HG03064 (cell line): ENCODE results near the gene ENTPD2.

Experiments used
- ATAC-seq: cut with Tn5 transposase; IDR thresholded peaks from one replicate; pipeline ENCODE4 v1.9.1; 2021; ENCODE audit warnings: low read depth; ENCODE audit not compliant: unreplicated experiment

Gene ENTPD2

DNA sequence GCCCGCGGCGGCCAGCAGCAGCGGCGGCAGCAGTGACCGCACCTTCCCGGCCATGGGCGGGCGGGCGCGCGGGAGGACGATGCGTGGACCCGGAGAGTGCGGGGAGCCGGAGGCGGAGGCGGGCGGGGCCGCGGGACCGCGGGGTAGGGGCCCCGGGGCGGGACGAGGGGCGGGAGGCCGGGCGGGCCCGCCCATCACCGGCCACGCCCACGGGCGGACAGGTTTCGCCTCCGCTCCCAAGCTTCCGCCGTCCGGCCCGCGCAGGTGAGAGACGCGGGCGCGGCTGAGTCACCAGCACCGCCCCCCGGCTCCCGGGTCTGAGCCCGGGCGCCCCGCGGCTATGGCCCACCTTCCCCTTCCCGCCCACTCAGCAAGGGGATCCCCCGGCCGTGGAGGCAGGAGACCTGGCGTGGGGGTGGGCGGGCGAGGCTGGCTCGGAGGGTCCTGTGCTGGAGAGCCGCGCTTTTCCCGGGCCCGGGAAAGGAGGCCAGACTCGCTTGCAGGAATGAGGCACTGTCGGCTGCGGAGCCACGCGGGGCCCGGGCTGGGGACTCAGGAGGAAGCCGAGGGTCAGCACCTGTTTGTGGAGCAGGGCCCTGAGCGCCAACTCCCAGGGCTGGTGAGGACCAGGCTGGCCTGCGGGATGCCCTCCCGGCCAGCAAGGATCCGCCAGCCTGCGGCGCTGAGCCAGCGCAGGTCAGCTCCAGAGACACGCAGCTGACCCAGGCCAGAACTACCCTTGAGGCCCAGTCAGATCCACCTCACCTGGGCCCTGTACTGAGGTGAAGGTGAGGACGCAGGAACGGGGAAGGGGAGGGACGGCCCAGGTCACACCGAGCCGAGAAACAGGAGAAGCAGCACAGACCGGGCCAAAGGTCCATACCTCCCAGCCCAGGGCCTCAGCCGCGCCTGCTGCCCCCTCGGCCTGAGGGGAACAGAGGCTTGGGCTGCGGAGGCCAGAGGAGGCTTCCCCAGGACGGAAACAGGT lies at the start of gene ENTPD2:
Gene ENTPD2, minus strand, starts transcription at position 118 of the 988 bp plus-strand sequence. Its CDS starts 64 bp downstream, at position 54.
- no peak for ATAC-seq

DNA sequence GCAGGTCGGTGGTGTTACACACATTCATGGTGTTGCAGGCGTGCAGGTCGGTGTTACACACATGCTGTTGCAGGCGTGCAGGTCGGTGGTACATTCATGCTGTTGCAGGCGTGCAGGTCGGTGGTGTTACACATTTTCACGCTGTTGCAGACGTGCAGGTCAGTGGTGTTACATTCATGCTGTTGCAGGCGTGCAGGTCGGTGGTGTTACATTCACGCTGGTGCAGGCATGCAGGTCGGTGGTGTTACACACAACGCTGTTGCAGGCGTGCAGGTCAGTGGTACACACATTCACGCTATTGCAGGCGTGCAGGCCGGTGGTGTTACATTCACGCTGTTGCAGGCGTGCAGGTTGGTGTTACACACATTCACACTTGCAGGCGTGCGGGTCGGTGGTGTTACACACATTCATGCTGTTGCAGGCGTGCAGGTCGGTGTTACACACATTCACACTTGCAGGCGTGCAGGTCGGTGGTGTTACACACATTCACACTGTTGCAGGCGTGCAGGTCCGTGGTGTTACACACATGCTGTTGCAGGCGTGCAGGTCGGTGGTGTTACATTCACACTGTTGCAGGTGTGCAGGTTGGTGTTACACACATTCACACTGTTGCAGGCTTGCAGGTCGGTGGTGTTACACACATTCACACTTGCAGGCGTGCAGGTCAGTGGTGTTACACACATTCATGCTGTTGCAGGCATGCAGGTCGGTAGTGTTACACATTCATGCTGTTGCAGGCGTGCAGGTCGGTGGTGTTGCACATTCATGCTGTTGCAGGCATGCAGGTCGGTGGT lies 49.5 kb upstream of the ENTPD2 start:
- no peak for ATAC-seq

DNA sequence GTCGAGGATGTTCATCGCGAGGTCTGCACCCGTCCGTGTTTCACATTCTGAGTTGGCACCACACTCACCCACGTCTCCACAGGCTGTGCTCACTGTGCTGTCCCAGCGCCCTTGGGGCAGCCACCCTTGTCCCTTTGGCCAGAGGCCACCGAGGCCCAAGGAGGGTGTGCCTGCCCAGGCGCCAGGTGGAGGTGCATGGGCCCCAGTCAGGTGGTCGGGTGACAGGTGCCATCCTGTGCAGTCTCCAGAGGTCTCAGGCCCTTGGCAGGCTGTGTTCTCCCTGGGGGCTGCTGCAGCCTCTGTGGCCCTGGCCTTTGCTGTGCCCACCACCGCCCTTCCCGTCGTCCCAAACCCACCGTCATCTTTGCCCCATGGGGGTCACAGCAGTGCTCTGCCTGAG lies 45.4 kb upstream of the ENTPD2 start:
- ATAC-seq, result no peak

DNA sequence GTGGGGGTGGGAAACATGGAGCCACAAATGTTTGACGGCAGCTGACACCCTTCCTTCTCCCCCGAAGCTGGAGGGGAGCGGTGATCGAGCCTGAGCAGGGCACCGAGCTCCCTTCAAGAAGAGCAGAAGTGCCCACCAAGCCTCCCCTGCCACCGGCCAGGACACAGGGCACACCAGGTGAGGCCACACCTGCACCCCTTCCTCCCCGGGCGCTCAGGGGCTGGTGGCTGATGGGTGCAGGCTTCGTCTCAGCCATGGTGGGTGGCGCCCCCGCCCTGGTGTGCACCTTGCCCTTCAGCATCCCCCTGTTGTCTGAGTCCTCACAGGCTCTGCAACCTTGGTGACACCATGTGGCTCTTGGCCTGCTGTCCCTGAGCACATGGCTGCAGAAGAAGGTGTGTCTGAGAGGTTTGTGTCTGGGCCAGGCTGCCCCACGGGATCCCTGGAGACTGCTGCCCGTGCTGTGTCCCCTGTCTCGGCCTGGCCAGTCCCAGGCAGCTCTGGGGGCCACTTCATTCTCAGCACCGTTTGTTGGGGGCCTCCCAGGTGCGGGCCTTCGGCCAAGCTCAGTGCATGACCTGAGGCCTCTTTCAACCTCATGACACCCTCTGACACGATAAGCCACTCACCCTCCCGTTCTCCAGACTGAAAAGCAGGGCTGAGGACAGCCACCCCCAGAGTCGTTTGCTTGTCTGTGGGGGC lies 44.1 kb upstream of the ENTPD2 start:
- no peak for ATAC-seq

DNA sequence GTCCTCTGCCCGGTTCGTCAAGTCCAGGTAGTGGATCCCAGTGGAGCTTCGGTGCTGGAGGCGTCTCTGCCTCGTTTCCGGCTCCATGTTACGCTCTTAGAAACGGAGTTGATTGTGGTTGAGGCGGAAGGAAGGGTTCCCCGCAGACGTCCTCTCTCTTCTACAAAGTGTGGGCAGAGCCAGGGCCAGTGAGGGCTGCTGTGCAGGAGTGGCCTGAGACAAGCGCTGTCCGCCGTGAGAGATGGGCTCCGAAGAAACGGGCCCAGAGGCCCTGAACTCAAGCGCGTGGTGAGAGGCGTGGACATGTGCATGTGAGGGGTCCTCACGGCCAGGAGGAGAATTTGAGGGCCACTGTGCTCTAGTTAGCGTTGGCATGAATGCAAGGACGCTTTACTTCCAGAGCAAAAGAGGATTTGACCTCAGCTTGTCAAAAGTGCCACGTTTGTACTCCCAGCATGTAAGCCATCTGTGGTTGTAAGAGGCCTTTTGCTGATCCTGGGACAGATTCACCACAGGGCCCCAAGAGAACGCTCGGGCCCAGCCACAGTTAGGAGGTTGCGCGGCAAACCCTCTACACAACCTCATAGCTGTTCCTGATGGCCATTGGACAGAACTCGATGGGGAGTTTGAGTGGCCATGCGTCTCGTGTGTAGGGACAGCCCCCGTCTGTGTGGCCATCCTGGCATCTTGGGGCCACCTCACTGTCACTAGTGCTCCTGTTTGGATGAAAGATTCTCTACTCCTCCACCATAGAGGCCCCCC lies 43.1 kb upstream of the ENTPD2 start:
- no peak for ATAC-seq

DNA sequence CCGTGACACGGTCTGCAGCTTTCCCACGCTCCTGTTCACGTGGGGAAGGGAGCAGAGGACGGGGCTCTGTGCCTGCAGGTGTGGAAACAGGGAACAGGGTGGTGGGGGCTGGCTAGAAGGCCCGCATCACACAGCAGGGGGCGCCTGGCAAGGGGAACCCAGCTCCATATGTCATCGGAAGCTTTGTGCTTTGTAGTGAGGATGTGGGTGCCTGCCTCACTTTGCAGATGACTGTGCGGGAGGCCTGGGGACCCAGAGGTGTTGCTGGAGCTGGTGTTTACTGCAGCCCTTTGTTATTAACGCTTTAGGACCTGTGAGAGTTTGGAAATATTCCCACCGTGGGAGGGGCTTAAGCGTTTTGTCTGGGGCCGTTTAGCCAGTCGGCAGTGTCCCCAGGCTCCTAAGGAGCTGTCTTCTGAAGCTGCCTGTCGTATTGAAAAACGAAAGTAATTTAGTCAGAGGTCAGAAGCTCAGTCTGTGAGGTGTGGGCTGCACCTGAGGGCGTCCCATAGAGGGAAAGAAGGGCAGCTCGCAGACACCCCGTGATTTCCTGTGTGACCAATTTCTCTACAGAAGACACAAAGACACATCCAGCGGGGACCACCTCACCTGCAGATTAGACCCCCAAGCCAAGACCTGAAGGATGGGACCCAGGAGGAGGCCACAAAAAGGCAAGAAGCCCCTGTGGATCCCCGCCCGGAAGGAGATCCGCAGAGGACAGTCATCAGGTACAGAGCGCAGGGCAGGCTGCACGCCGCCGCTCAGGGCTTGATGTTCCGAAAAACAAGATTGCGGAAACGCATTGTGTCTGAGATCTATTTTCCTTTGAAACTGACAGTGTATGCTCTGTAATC lies 42.0 kb upstream of the ENTPD2 start:
- ATAC-seq, result peak; percentile 76

DNA sequence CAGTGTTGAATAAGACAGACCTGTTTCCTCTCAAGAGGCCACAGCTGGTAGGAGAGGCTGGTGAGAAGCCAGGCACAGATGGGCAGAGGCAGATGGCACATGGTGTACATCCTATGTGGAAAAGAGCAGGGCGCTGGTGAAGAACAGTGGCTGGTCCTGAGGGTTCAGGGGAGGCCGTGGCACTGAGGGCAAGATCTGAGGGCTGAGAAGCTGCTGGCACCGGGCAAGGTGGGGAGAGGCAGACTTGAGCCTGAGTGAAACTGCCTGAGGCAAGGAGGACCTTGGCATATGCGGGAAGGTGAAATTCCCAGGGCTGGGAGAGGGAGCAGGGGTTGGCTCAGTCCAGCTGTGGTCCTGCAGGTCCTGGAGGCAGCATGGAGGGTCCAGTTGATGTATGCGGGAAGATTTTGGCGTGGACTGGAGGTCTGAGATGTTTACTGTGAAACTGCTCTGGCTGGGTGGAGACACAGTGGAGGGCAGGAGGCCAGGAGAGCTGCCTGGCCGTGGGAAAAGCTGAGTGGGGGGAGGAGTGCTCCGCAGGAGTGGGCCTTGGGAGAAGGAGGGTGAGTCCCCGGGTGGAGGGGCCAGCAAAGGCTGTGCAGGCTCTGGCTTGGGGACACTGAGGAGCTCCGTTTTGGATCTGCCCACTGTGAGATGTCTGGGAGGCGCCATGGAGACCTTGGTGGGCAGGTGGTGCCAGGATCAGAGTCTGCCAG lies 35.5 kb upstream of the ENTPD2 start:
- no peak for ATAC-seq

DNA sequence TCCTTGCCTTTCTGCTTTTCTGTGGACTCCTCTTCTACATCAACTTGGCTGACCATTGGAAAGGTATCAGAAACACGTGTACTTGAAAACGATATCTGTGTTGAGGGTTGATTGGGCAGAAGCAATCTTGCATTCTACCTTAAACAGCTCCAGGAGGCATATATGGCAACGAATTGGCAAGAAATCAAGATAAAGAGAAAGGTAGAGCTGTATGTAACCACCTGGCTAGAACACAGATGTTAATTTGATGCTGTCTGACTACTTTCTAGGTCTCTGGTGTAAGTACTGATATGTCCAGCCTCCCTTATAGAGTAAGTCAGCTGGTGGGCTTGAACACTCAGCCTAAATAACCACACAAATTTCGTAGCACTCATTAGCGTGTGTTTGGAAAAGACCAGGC lies 34.3 kb upstream of the ENTPD2 start:
- ATAC-seq, result no peak

DNA sequence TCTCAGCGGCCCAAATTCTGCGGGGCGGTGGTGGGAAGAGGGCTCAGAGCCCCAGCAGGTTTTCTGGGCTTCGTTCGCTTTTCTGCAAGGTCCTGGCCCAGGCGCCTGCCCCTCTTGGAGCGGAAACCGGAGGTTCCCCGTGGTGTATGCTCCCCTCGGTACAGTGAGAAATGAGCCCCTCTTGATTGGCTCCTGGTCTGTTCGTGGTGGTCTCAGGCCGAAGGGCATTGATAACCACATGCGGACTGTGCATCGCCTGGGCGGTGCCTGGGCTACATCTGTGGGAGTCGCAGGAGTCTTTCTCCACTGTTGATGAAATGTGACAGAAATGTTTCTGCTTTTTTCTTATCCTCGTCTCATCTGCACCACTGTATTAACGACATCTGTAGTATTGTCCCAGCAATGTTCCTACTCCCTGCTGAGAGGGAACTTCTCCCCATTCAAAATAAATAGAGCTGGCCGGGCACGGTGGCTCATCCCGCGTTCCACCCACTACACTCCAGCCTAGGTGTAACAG lies 33.6 kb upstream of the ENTPD2 start:
- ATAC-seq, result no peak

DNA sequence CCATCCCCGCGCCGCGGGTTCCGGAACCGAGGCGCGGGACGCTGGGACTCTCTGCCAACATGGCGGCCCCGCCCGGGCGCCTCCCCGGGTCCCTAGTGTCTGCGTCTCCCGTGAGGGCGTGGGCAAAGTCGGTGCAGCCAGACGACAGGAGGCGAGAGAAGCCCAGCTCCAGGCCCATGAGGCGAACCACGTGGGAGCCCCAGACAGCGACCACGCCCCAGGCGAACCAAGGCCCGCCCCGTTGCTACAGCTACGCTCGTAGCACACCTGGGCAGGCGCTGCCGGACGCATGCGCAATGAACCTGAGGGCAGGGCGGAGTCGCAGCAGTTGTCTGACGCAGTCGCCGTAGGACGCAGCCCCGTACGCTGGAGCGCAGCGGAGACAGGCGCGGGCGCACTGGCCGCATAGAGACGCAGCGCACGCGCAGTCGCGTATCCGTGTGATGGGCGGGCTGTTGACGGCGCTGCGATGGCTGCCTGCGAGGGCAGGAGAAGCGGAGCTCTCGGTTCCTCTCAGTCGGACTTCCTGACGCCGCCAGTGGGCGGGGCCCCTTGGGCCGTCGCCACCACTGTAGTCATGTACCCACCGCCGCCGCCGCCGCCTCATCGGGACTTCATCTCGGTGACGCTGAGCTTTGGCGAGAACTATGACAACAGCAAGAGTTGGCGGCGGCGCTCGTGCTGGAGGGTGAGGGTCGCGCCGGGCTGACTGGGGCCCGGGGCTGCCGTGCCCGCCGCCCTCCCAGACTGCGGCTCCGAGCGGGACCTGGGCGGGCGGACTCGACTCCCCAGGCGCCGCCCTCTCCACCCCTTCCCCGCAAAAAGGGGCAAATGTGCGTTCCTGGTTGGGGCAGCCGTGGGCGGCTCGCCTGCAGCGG lies 32.9 kb upstream of the ENTPD2 start, which contains the start of gene MAN1B1:
Gene MAN1B1, plus strand, starts transcription at position 455 of the 878 bp plus-strand sequence. Its CDS starts 15 bp downstream, at position 470.
- ATAC-seq, result peak; percentile 75

DNA sequence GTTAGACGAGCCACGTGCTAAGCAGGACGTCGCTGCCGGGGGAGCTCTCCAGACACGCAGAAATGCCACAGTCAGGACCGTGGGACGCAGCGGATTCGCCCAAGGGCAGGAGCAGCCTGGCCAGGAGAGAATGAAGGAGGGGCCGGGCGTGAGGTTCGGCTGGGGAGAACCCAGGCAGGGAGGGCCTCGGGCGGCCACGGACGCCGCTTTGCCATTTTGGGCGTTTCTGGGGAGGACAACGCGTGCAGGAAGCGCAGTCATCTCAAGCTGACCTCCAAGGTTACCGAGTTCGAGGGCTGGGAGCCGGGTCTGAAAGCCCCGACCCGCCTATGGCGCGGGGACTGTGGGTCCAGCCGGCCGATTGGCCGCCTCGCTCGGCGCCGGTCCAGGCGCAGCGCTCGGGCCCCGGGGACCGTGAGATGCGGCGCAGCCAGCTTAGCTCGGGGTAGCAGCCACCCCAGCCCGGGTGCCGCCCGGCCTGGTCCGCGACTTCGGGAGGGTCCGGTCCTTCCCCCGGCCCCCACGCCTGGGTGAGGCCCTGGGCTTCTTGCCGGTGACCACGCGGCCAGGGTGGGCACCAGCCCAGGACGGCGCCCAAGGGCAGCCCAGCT lies 32.2 kb upstream of the ENTPD2 start:
- ATAC-seq, result peak; percentile 3

DNA sequence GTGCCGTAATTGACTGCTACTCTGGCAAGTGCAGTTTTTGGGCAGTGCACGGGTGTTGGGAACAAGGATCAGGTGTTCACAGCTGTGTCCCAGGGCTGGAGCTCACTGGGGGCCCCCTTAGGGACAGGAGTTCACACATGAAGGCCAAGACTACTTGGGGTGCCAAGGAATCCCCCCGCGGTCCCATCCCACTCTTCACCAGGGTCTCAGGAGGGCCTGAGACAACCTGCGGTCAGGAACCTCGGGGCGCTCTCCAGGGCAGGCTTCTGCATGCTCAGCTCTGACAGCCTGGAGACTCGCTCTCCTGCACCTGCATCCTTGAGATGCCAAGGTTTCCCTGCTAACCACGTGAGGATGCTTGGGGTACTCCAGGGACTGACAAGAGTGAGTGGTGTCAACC lies 30.7 kb upstream of the ENTPD2 start:
- no peak for ATAC-seq

DNA sequence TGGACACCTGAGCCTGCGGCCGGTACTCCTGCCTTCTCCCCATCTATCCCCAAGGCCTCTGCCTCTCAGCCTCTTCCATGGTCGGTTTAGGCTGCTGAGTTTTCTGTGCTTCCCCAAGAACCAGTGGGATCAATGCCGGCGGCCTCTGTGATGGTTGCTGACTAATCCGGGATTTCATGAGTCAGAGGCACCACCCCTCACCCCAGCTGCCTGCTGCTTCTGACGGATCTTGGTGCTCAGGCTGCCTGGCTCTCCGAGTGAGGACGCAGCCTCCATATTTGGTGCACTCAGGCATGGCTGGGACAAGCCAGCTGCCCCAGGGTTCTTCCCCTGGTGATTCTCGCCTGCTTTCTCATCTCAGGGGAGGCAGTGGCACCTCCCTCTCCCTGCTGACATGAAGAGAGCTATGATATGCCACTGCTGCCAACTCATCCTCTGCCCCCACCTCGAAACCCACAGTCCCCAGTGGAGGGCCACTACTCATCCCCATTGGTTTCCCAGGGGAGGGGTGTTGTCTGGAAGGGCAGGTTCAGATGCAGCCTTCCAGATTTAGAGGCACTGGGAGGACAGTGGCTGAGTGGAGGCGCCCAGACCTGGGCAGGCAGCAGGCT lies 29.6 kb upstream of the ENTPD2 start:
- ATAC-seq, result no peak

DNA sequence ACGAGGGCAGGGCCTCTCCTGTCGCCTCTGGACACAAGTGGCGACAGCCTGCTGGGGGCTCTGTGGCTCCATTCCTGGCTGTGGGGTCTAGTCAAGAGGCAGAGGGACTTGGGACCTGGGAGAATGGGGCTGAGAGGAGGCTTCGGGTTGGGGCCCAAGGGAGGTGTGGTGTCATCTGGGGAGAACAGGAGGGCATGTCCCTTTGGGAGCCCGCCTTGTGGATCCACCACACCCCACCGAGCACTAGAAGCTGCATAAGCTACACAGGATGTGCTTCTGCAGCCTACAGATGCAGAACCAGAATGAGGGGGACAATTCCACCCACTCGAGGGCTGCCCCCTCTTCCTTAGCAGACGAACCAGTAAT lies 29.0 kb upstream of the ENTPD2 start:
- no peak for ATAC-seq

DNA sequence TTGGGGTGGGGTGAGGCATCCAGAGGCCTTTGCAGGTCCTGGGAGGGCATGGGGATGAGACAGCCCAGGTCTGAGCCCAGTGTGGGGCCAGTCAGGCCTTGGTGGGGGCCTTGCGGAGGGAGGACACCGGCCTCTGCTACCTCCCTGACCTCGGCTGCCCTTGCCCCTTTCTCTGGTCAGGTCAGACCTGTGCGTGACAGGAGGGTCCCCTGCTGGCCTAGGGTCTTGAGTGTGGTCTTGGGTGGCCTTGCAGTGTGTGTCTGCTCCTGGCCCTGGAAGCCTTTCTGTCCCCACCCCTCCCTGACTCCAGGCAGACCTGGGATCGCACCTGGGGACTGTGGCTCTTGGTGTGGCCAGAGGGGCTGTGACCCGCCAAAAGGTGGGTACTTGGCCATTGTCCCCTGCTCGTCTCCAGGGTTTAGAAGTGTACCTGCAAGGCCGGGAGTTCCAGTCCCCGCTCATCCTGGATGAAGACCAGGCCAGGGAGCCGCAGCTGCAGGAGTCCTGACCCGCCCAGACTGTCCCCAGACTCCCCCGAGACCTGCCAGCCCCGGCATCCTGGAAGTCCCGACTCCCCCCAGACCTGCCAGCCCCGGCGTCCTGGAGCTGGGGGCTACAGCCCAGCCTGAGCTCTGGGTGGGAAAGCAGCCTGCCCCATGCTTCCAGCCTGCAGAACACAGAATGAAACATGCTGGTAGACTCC lies 28.5 kb upstream of the ENTPD2 start:
- ATAC-seq, result no peak
